Pancreas (tissue), 10 donors: ENCODE data around the gene CCBE1. TPM values are rescaled to one million over a fixed set of nuclear protein-coding genes. Genes with fewer than 3 reads are reported as not detected.

Source experiments
- ATAC-seq, 4 donors: fragments of 200-7000 bp; cut with Tn5 transposase; one replicate each; pipeline versions ENCODE4 v1.8.0 to v1.9.1; 2020; ENCODE audit warnings: mild to moderate bottlenecking in 4 of 4, moderate library complexity in 4 of 4
- DNase-seq, 6 donors: peaks; one replicate each; pipeline ENCODE4 v3.0.0-alpha.2; 2020
- FAIRE-seq: peaks from 2 replicates; lab custom pipeline; 2012; peaks lifted over from hg19 to GRCh38; lab: Jason Lieb, UNC
- H3K27ac ChIP-seq, 4 donors: fragments of 200-600 bp; sonication (generic); 1 replicate in 3 of 4; 2 replicates in 1 of 4; pipeline versions ENCODE4 v1.5.0 to v1.8.0; 2020
- H3K27me3 ChIP-seq, 4 donors: fragments of 200-600 bp; one replicate each; pipeline ENCODE4 v1.8.0; 2021
- H3K36me3 ChIP-seq, 3 donors: fragments of 200-600 bp; sonication (generic) in 1 of 3; one replicate each; pipeline versions ENCODE4 v1.5.0 to v1.8.0; 2020 to 2021
- H3K4me1 ChIP-seq, 3 donors: fragments of 200-600 bp; one replicate each; pipeline ENCODE4 v1.8.0; 2021
- H3K4me3 ChIP-seq, 4 donors: fragments of 200-600 bp; sonication (generic) in 2 of 4; one replicate each; pipeline versions ENCODE4 v1.5.0 to v1.8.0; 2020 to 2021
- H3K9me3 ChIP-seq, 4 donors: fragments of 200-600 bp; one replicate each; pipeline ENCODE4 v1.8.0; 2021
- WGBS, 2 donors: extraction: QIAGEN DNeasy Blood & Tissue Kit; methylation state at CpG; one replicate each; pipeline ENCODE4 v1.1.7; 2013; 5-methylcytosine and 5-hydroxymethylcytosine counted together
- intact Hi-C, 3 donors: fragments of 100-400 bp; cut with DNase I; formaldehyde crosslinking; loops; one replicate each; pipeline versions ENCODE4 v1.11.1 to v1.14.2; 2022
- polyA plus RNA-seq, 2 donors: library from polyadenylated mRNA; stranded (reverse); fragments of 200-250 nt; gene quantifications; one replicate each; pipeline ENCODE4 v1.2.3, GENCODE V29; 2013
- total RNA-seq, 6 donors: library from RNA; stranded (reverse); fragmentation: NEBNext Ultra II Directional in 4 of 6; extraction: Animal tissue kit (Norgen Biotek cat#: 25700) in 4 of 6; gene quantifications; one replicate each; pipeline versions ENCODE4 v1.2.1 to v1.2.4, GENCODE V29; 2021 to 2023
- TF ChIP-seq, protein P1 (sequence below), 4 donors: fragments of 200-600 bp; sonication (generic) in 3 of 4; IDR thresholded peaks; one replicate each; pipeline versions ENCODE4 v1.5.0 to v1.8.0; 2021; ENCODE audit warnings: antibody characterized with exemption in 4 of 4
- donor health status: healthy with polysubstance abuse.
- donor health status: DM: no; HTN: no; CAD: no; lungs with moderate emphysema.
- donor health status: DM: no; HTN: no; CAD: no.
- donor health status: control.
- donor health status: control.
- donor health status: Bipolar disorder and iron deficiency.
- donor health status: DM: yes; HTN: yes; CAD: no.
- donor health status: DM: no; HTN: no; CAD: no.
- donor health status: DM: no; HTN: no; CAD: no.
- donor health status: DM: yes; HTN: yes; CAD: no.

CCBE1 gene
- total and polyA plus RNA-seq, 8 donors: 0.08 to 1.5 (median 0.59) TPM

DNA sequence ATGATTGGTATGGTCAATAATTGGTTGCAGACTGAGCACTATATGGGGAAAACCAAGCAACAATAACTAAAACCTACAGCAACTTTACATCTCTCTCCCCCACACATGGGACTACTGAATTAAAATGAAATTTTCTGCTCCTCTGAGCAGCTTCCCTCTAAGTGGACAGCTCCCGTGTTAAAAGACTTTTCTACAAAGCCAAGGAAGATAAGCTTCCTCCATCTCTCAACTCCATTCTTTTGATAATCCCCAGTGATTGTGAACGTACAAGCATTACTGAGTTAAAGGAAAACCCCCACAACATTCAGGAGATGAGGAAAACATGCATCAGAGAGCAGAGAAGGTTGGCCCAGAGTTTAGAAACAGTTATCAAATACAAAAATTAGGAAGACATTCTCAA lies 21.9 kb downstream of the CCBE1 start:
- Histone ChIP-seq H3K9me3 (no peaks in the 10 kb centered on the region), H3K27me3 (no peaks in the 10 kb centered on the region), H3K27ac (no peak overlapping the region), H3K4me3 (no peak overlapping the region), H3K4me1 (no peaks in the 10 kb centered on the region), H3K36me3 (no peaks in the 10 kb centered on the region)
- no peak for FAIRE-seq
- no peak for DNase-seq
- no peak for ATAC-seq
- intact Hi-C loops: no loop called here
- 12 to 22% methylated on average over 2 of the region's 2 CpGs for WGBS, 2 donors
- TF ChIP-seq, protein P1, sequence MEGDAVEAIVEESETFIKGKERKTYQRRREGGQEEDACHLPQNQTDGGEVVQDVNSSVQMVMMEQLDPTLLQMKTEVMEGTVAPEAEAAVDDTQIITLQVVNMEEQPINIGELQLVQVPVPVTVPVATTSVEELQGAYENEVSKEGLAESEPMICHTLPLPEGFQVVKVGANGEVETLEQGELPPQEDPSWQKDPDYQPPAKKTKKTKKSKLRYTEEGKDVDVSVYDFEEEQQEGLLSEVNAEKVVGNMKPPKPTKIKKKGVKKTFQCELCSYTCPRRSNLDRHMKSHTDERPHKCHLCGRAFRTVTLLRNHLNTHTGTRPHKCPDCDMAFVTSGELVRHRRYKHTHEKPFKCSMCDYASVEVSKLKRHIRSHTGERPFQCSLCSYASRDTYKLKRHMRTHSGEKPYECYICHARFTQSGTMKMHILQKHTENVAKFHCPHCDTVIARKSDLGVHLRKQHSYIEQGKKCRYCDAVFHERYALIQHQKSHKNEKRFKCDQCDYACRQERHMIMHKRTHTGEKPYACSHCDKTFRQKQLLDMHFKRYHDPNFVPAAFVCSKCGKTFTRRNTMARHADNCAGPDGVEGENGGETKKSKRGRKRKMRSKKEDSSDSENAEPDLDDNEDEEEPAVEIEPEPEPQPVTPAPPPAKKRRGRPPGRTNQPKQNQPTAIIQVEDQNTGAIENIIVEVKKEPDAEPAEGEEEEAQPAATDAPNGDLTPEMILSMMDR (IDR thresholded peaks at IDR 0.05): no peak

DNA sequence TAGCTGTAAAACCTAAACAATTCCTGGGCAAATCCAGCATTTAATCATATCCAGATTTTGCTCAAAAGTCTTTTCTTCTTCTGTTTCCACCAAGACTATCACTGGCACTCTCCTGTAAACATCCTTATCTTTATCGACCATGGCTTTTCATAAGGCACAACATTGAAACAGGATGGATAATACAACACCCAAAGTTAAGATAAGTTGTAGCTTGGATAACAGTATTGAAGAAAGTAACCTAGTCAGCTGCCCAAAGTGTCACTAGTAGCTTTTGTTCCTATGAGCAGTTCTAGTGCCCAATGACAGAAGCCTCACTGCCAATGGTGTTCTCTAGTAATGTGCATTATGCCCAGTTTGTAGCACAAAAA lies 22.3 kb downstream of the CCBE1 start:
- no peak overlapping the region for H3K27ac ChIP-seq
- H3K9me3 ChIP-seq: no peaks in the 10 kb centered on the region
- WGBS, 2 donors: 23 to 31% methylated on average over 1 of the region's 1 CpG
- FAIRE-seq: no peak
- H3K27me3 ChIP-seq: no peaks in the 10 kb centered on the region
- H3K4me3 ChIP-seq: no peak overlapping the region
- no peaks in the 10 kb centered on the region for H3K4me1 ChIP-seq
- no peaks in the 10 kb centered on the region for H3K36me3 ChIP-seq
- DNase-seq: no peak
- ATAC-seq: no peak
- TF ChIP-seq, protein P1 (IDR thresholded peaks at IDR 0.05): no peak
- intact Hi-C loops: no loop called here

DNA sequence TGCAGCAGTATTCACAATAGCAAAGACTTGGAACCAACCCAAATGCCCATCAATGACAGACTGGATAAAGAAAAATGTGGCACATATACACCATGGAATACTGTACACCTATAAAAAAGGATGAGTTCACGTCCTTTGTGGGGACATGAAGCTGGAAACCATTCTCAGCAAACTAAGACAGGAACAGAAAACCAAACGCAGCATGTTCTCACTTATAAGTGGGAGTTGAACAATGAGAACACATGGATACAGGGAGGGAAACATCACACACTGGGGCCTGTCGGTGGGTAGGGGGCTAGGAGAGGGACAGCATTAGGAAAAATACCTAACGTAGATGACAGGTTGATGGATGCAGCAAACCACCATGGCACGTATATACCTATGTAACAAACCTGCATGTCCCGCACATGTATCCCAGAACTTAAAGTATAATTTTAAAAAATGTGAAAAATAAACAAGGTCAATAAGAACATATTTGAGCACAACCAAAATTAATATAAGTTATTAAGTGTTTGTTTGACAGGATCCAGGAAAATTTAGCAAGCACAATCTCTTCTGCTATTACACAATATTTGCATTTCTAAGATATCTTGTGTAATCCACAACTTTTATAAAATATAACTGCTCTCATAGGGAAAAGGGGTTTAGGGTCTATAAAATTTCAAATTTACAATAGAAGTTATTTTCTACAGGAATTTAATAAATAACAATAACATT lies 22.9 kb downstream of the CCBE1 start:
- Histone ChIP-seq H3K4me3 (no peak overlapping the region), H3K36me3 (no peaks in the 10 kb centered on the region), H3K4me1 (no peaks in the 10 kb centered on the region), H3K27me3 (no peaks in the 10 kb centered on the region), H3K9me3 (no peaks in the 10 kb centered on the region), H3K27ac (no peak overlapping the region)
- DNase-seq (no peak), FAIRE-seq (no peak), ATAC-seq (no peak)
- intact Hi-C loops: no loop called here
- 61 to 70% methylated on average over 6 of the region's 6 CpGs for WGBS, 2 donors
- TF ChIP-seq, protein P1 (IDR thresholded peaks at IDR 0.05): no peak

DNA sequence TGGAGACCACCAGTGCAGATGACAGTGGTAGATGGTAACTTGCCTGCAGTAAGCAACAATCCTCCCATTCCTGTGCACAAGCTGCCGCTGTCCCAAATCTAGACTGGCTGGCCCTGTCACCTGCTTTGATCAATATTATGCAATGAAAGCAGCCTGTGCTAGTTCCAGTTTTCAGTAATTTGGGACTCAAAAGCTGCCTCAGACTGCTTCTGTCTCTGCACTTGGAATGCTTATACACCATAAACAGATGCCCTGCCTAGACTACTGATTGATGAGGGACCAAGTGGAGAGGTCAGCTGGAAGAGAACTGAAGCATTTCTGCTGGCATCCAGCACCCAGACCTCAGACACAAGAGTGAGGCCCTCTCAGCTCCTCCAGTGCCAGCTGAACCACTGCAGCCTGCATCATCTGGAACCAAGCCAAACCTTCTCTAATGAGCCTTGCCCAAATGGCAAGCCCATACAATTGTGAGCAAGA lies 24.9 kb downstream of the CCBE1 start:
- ATAC-seq: no peak
- Histone ChIP-seq H3K27me3 (no peaks in the 10 kb centered on the region), H3K9me3 (no peaks in the 10 kb centered on the region), H3K27ac (no peak overlapping the region), H3K4me1 (no peaks in the 10 kb centered on the region), H3K4me3 (no peak overlapping the region), H3K36me3 (no peaks in the 10 kb centered on the region)
- no peak for FAIRE-seq
- TF ChIP-seq, protein P1 (IDR thresholded peaks at IDR 0.05): no peak
- 44 to 46% methylated on average over 1 of the region's 1 CpG for WGBS, 2 donors
- intact Hi-C loops: no loop called here
- DNase-seq: no peak

DNA sequence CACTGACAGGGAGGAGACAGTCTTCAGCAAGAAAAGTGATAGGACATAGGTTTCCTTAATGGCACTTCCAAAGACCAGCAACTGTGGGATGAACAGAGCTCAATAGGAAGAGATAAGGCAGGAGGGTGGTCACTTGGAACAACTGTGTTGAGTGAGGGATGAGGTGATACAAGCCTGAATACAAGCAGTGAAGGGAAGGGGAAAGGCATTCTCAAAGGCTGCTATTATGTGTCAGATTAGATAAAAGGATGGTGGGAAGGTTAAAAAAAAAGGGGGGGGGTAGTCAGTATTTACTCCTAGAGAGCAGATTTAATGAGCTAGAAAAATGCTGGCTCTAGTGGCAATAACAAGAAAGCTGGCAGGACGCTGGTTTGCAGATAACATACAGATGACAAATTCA lies 25.7 kb downstream of the CCBE1 start:
- no peaks in the 10 kb centered on the region for H3K9me3 ChIP-seq
- ATAC-seq: no peak
- H3K27ac ChIP-seq: no peak overlapping the region
- WGBS, 2 donors: 11 to 34% methylated on average over 1 of the region's 1 CpG
- TF ChIP-seq, protein P1 (IDR thresholded peaks at IDR 0.05): no peak
- no peaks in the 10 kb centered on the region for H3K27me3 ChIP-seq
- no peak overlapping the region for H3K4me3 ChIP-seq
- no peak for FAIRE-seq
- intact Hi-C loops: no loop called here
- no peaks in the 10 kb centered on the region for H3K4me1 ChIP-seq
- DNase-seq: no peak
- H3K36me3 ChIP-seq: no peaks in the 10 kb centered on the region
